GM18861 (cell line): ENCODE results near the gene STAMBPL1.

Experiments used
- ATAC-seq: cut with Tn5 transposase; IDR thresholded peaks from one replicate; pipeline ENCODE4 v1.9.1; 2021; ENCODE audit not compliant: unreplicated experiment

The STAMBPL1 gene

GRCh38 chr10:88890681-88891381 lies 10.8 kb downstream of the STAMBPL1 start:
- no peak for ATAC-seq

- no peak for ATAC-seq
Observed at GRCh38 chr10:88892222-88892967, 12.3 kb downstream of the STAMBPL1 start.

- ATAC-seq: no peak
Observed at GRCh38 chr10:88893611-88894010, 13.6 kb downstream of the STAMBPL1 start.

GRCh38 chr10:88895250-88895649 lies 15.2 kb downstream of the STAMBPL1 start:
- peak; percentile 50 for ATAC-seq

GRCh38 chr10:88896372-88896993 lies 16.4 kb downstream of the STAMBPL1 start:
- no peak for ATAC-seq

GRCh38 chr10:88896994-88897853 lies 17.2 kb downstream of the STAMBPL1 start:
- ATAC-seq: no peak

- ATAC-seq: no peak
Observed at GRCh38 chr10:88898727-88899126, 18.7 kb downstream of the STAMBPL1 start.

- ATAC-seq: no peak
Observed at GRCh38 chr10:88899886-88900285, 19.8 kb downstream of the STAMBPL1 start.

GRCh38 chr10:88901206-88901983 lies 21.4 kb downstream of the STAMBPL1 start:
- peak; percentile 87 for ATAC-seq

- ATAC-seq: peak; percentile 20
Observed at GRCh38 chr10:88901984-88902789, 22.1 kb downstream of the STAMBPL1 start.

- ATAC-seq: no peak
Observed at GRCh38 chr10:88903715-88904114, 23.7 kb downstream of the STAMBPL1 start.

- no peak for ATAC-seq
Observed at GRCh38 chr10:88906921-88907320, 26.9 kb downstream of the STAMBPL1 start.

GRCh38 chr10:88908194-88908593 lies 28.1 kb downstream of the STAMBPL1 start:
- ATAC-seq: no peak

GRCh38 chr10:88911116-88911515 lies 31.1 kb downstream of the STAMBPL1 start:
- no peak for ATAC-seq

- ATAC-seq: no peak
Observed at GRCh38 chr10:88911851-88912250, 31.8 kb downstream of the STAMBPL1 start.

GRCh38 chr10:88913127-88913526 lies 33.1 kb downstream of the STAMBPL1 start:
- ATAC-seq: no peak

GRCh38 chr10:88913788-88914187 lies 33.7 kb downstream of the STAMBPL1 start:
- ATAC-seq: no peak

GRCh38 chr10:88915781-88916180 lies 35.7 kb downstream of the STAMBPL1 start:
- no peak for ATAC-seq

GRCh38 chr10:88916231-88916630 lies 36.2 kb downstream of the STAMBPL1 start:
- ATAC-seq: no peak
